WTC11 (cell line): Measurements from ENCODE around the gene FOXQ1.

Source experiments
- MYBL2 ChIP-seq: sonication (generic); formaldehyde crosslinking; IDR thresholded peaks from 2 replicates; pipeline ENCODE4 v1.8.1; 2023; ENCODE audit warnings: mild to moderate bottlenecking, moderate library complexity, missing genetic modification reagents
- NFYB ChIP-seq: sonication (generic); formaldehyde crosslinking; conservative IDR thresholded peaks from 2 replicates; pipeline ENCODE4 v1.8.0; 2022; ENCODE audit warnings: low read depth, missing genetic modification reagents

GRCh38 chr6:1315201-1315559 lies 3.3 kb downstream of the FOXQ1 start:
- TF ChIP-seq MYBL2 (CRISPR knock-in tag) (no peak), NFYB (CRISPR knock-in tag) (no peak)
